Measurements from ENCODE around the gene PPFIA4.

Gene PPFIA4

GRCh38 chr1:203036537-203036936 lies 10.2 kb downstream of the PPFIA4 start:
- Histone ChIP-seq H3K4me2 (ENCODE audit: insufficient read depth, low read length) (no peak overlapping the region), H2AFZ (ENCODE audit: low read depth, low read length) (no peak overlapping the region), H3K4me1 (ENCODE audit: insufficient read depth, low read length) (no peaks in the 10 kb centered on the region), H3K79me2 (ENCODE audit: insufficient read depth, low read length) (no peaks in the 10 kb centered on the region), H3K27ac (ENCODE audit: low read length) (no peak overlapping the region), H3K4me3 (ENCODE audit: low read depth in 1 of 2, low read length in 2 of 2) (no peak overlapping the region), H3K36me3 (ENCODE audit: insufficient read depth, low read length) (no peaks in the 10 kb centered on the region), H3K27me3 (ENCODE audit: insufficient read depth, low read length, poor library complexity) (peaks cover 14% of the 10 kb centered on the region), H3K9ac (ENCODE audit: low read depth, low read length) (no peak overlapping the region), H3K9me3 (ENCODE audit: insufficient read depth, low read length, severe bottlenecking) (no peaks in the 10 kb centered on the region), H4K20me1 (ENCODE audit: insufficient read depth, low read length) (no peaks in the 10 kb centered on the region; the same call in 1 of the 2 replicates)
- DNase-seq (no peak), ATAC-seq (ENCODE audit: insufficient read depth, low read depth) (no peak)
- TF ChIP-seq CTCF (IDR thresholded peaks at IDR 0.05; ENCODE audit: borderline replicate concordance, extremely low read depth, low read length, poor library complexity, severe bottlenecking) (no peak), EZH2 (IDR thresholded peaks at IDR 0.05; ENCODE audit: borderline replicate concordance, low read depth, low read length, severe bottlenecking) (no peak)

- DNase-seq (no peak), ATAC-seq (ENCODE audit: insufficient read depth, low read depth) (no peak)
- H3K27me3 ChIP-seq (ENCODE audit: insufficient read depth, low read length, poor library complexity) = peaks cover 17% of the 10 kb centered on the region
- no peaks in the 10 kb centered on the region for H3K9me3 ChIP-seq (ENCODE audit: insufficient read depth, low read length, severe bottlenecking)
- no peak for TF ChIP-seq CTCF (IDR thresholded peaks at IDR 0.05; ENCODE audit: borderline replicate concordance, extremely low read depth, low read length, poor library complexity, severe bottlenecking)
- H4K20me1 ChIP-seq (ENCODE audit: insufficient read depth, low read length) = no peaks in the 10 kb centered on the region; the same call in 1 of the 2 replicates
- H3K4me2 ChIP-seq (ENCODE audit: insufficient read depth, low read length) = no peak overlapping the region
- H3K4me3 ChIP-seq (ENCODE audit: low read depth in 1 of 2, low read length in 2 of 2) = no peak overlapping the region
- H3K79me2 ChIP-seq (ENCODE audit: insufficient read depth, low read length) = no peaks in the 10 kb centered on the region
- no peak overlapping the region for H3K27ac ChIP-seq (ENCODE audit: low read length)
- H2AFZ ChIP-seq (ENCODE audit: low read depth, low read length) = no peak overlapping the region
- no peaks in the 10 kb centered on the region for H3K36me3 ChIP-seq (ENCODE audit: insufficient read depth, low read length)
- H3K4me1 ChIP-seq (ENCODE audit: insufficient read depth, low read length) = no peaks in the 10 kb centered on the region
- H3K9ac ChIP-seq (ENCODE audit: low read depth, low read length) = no peak overlapping the region
These were observed 11.4 kb downstream of the PPFIA4 start for GRCh38 chr1:203037509-203038190.

- Histone ChIP-seq H3K27ac (ENCODE audit: low read length) (no peak overlapping the region), H3K9me3 (ENCODE audit: insufficient read depth, low read length, severe bottlenecking) (no peaks in the 10 kb centered on the region), H3K79me2 (ENCODE audit: insufficient read depth, low read length) (no peaks in the 10 kb centered on the region), H2AFZ (ENCODE audit: low read depth, low read length) (no peak overlapping the region), H3K4me3 (ENCODE audit: low read depth in 1 of 2, low read length in 2 of 2) (no peak overlapping the region), H3K4me1 (ENCODE audit: insufficient read depth, low read length) (no peaks in the 10 kb centered on the region), H3K9ac (ENCODE audit: low read depth, low read length) (no peak overlapping the region), H3K4me2 (ENCODE audit: insufficient read depth, low read length) (no peak overlapping the region), H4K20me1 (ENCODE audit: insufficient read depth, low read length) (no peaks in the 10 kb centered on the region; the same call in 1 of the 2 replicates), H3K36me3 (ENCODE audit: insufficient read depth, low read length) (no peaks in the 10 kb centered on the region), H3K27me3 (ENCODE audit: insufficient read depth, low read length, poor library complexity) (peaks cover 17% of the 10 kb centered on the region)
- ATAC-seq (ENCODE audit: insufficient read depth, low read depth) (no peak), DNase-seq (no peak)
- TF ChIP-seq EZH2 (IDR thresholded peaks at IDR 0.05; ENCODE audit: borderline replicate concordance, low read depth, low read length, severe bottlenecking) (no peak), CTCF (IDR thresholded peaks at IDR 0.05; ENCODE audit: borderline replicate concordance, extremely low read depth, low read length, poor library complexity, severe bottlenecking) (no peak)
These were observed 12.0 kb downstream of the PPFIA4 start for GRCh38 chr1:203038217-203038741.

Measured in DND-41 (cell line).